Neural progenitor cell (in vitro differentiated cells): Measurements from ENCODE around the gene LRRC61.

Experiments
- CTCF ChIP-seq: fragments of 200-600 bp; sonication (generic); IDR thresholded peaks from 2 replicates; pipeline ENCODE4 v1.5.1; 2017; ENCODE audit warnings: antibody characterized with exemption, mild to moderate bottlenecking
- EZH2 ChIP-seq: fragments of 200-600 bp; sonication (generic); IDR thresholded peaks from 2 replicates; pipeline ENCODE4 v1.6.1; 2017; ENCODE audit warnings: antibody characterized with exemption, mild to moderate bottlenecking, moderate library complexity

GRCh38 chr7:150333659-150334058 is 10.5 kb downstream of the LRRC61 start:
- TF ChIP-seq CTCF = no peak
- TF ChIP-seq EZH2 = no peak
